Measurements from ENCODE around the gene OMA1. TPM values are rescaled to one million over a fixed set of nuclear protein-coding genes. Genes with fewer than 3 reads are reported as not detected.
"Not testable (repeated sequence)": the region's sequence is repeated elsewhere in the genome, so short reads cannot be mapped to it uniquely, and the experiment has no call there.

The OMA1 gene
- total RNA-seq, 2 experiments from 2014 or later, result 12.0 to 13.0 TPM

DNA sequence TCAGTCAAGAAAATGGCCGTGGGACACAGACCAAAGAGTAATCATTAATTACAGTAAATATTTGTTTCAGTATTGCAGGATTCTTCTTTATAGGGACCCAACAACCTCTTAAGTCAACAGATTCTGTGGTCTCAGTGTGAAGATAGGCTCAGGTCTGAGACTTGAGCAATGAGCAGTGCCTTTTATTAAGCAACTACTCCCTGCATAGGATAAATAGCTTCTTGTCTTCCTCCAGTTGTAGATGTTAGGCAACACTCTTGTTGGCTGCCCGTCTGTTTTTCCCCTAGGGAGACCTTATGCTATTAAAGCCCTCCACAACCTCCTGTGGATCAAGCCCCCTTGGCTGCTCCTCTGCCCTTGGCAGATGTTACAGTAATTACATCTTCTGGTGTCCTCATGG is 1.8 kb upstream of the OMA1 start:
- Mint-ChIP-seq H3K4me1 (ENCODE audit: low read depth) (peaks cover 15% of the 10 kb centered on the region), H3K27ac (no peak overlapping the region), H3K9me3 (no peaks in the 10 kb centered on the region), H3K27me3 (peaks cover 3% of the 10 kb centered on the region), H3K36me3 (no peaks in the 10 kb centered on the region), H3K4me3 (no peak overlapping the region)
- ChIA-PET CTCF (interaction anchor here (1.0 to 5.8 kb wide), 2 partner anchors 31 to 105 kb away, joined by 4 to 95 read pairs; no protein-coding TSS in a partner anchor), POLR2A (no interaction called here)
- DNase-seq, result no peak
- intact Hi-C loops (cut with micrococcal nuclease), result loop anchor here (10.0 kb wide), 2 partner anchors 236 to 1266 kb away; partner anchors contain the start of genes HOOK1 and JUN

DNA sequence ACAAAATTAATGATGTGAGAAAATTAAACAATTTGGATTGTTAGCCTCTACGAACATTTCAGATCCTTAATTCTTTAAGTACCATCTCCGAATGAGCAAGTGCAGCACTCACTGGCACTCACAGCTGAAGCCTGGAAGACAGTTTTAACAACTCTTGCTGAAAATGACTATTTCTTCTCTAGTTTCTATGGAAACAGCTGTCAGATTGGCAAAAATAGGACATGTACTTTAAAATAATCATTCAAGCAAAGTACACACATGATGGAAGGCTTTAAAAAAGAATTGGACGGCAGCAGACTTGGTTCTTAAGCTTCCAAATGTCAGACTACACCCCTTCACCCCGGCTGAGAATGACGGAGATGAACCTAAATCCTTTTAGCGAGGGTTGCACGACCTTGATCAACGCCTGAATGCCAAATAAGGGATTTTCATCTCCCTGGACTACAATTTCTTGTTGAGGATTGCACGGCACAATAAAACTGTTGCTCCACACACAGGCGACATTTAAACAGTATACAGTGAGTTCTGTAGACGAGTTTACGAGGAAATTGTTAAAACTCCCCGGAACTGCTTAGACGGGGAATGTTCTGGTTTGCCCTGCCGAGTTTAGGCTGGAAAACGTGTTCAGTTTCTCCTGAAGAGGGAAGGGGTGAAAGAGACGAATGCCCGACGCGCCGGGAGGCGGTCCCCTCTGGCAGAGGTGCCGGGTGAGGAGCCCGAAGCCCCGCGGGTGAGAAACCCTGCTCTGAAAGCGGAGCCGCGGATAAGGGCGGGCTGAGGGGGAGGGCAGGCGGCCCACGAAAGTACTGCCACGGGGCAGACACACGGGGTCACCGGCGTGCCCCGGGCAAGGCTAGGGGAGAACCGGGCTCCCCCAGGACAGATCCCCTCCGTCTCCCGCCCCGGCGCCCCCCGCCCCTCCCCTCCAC is 671 bp downstream of the OMA1 start:
- CTCF ChIA-PET, result interaction anchor here (0.6 to 5.8 kb wide), 15 partner anchors 8 to 107 kb away, joined by 3 to 95 read pairs (median 5); no protein-coding TSS in a partner anchor
- intact Hi-C loops (cut with micrococcal nuclease), result loop anchor here (1.0 to 10.0 kb wide), 8 partner anchors 22 to 1713 kb away; partner anchors contain the start of genes HOOK1, JUN and MYSM1
- no peaks in the 10 kb centered on the region for H3K27me3 Mint-ChIP-seq
- H3K36me3 Mint-ChIP-seq, result no peaks in the 10 kb centered on the region
- H3K4me1 Mint-ChIP-seq (ENCODE audit: low read depth), result peaks cover 18% of the 10 kb centered on the region
- H3K4me3 Mint-ChIP-seq, result peak overlapping the region; percentile 90
- POLR2A ChIA-PET, result interaction anchor here (0.7 to 1.7 kb wide), 2 partner anchors 31 to 238 kb away, joined by 3 to 4 read pairs; partner anchors contain the start of gene JUN
- H3K27ac Mint-ChIP-seq, result peak overlapping the region; percentile 95
- H3K9me3 Mint-ChIP-seq, result no peaks in the 10 kb centered on the region
- DNase-seq, result peak; percentile 86

DNA sequence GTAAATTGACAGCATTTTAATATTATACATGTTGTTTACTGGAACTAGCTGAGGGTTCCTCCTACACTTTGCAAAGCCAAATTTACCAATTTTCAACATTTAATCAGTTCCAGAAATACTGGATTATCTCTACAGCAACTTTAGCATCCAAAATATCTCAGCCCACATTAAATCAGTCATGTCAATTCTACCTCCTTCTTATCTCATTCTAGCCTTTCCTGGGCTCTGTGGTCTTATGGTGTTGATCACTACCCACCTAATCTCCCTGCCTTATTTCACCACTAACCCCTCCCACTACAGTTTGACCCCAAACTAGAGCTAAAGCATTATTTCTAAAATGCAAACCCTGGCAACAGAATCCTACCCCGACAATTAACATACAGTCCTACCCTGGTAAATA is 3.3 kb downstream of the OMA1 start:
- H3K9me3 Mint-ChIP-seq, result no peaks in the 10 kb centered on the region
- POLR2A ChIA-PET, result no interaction called here
- H3K36me3 Mint-ChIP-seq, result no peaks in the 10 kb centered on the region
- CTCF ChIA-PET, result interaction anchor here (1.2 to 2.2 kb wide), 2 partner anchors 16 to 27 kb away, joined by 5 to 16 read pairs; no protein-coding TSS in a partner anchor
- H3K4me1 Mint-ChIP-seq (ENCODE audit: low read depth), result peaks cover 18% of the 10 kb centered on the region
- no peak for DNase-seq
- H3K4me3 Mint-ChIP-seq, result no peak overlapping the region
- H3K27ac Mint-ChIP-seq, result no peak overlapping the region
- intact Hi-C loops (cut with micrococcal nuclease), result loop anchor here (10.0 kb wide), 2 partner anchors 242 to 1272 kb away; partner anchors contain the start of genes HOOK1 and JUN
- H3K27me3 Mint-ChIP-seq, result no peaks in the 10 kb centered on the region

DNA sequence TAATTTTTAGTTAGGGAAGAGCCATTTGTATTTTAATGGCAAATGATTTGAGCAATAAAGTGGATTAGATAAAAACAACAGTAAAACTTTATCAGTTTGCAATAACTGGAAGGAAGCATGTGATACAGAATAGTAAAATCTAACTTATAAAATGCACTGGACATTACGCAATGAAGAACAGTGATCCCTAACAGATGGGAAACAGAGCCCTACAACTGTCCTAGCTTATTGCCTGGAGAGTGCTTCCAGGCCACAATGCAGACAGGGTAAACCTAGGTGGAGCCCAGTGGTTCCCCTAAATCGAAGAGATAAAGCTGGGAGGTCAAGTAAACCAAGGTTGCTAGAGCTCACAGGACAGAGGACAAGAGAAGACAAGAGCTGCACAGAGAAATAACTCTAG is 7.0 kb downstream of the OMA1 start:
- no peaks in the 10 kb centered on the region for H3K27me3 Mint-ChIP-seq
- H3K27ac Mint-ChIP-seq, result no peak overlapping the region
- intact Hi-C loops (cut with micrococcal nuclease), result no loop called here
- peaks cover 4% of the 10 kb centered on the region for H3K4me1 Mint-ChIP-seq (ENCODE audit: low read depth)
- H3K4me3 Mint-ChIP-seq, result no peak overlapping the region
- CTCF ChIA-PET, result interaction anchor here (1.0 to 1.7 kb wide), 6 partner anchors 15 to 113 kb away, joined by 3 to 7 read pairs (median 4); no protein-coding TSS in a partner anchor
- POLR2A ChIA-PET, result no interaction called here
- H3K9me3 Mint-ChIP-seq, result no peaks in the 10 kb centered on the region
- DNase-seq, result no peak
- H3K36me3 Mint-ChIP-seq, result peaks cover 2% of the 10 kb centered on the region

DNA sequence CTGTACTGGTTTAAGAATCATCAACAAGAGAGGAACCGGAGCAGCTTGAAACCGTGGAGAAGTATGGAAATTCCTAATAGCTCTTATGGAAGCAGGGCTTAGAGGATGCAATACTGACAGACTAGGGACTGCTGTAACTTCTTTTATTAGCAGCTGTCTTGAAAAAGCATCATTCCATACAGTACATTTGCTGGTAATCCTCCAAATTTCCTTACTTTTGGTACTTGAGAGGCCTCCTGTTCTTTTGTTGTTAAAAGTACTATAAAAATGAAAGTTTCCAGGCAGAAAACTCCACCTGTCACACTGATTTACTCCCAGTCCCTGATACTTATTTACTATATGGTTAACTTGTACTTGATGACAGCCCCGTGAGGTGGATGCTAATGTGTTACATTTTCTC is 7.7 kb downstream of the OMA1 start:
- H3K4me3 Mint-ChIP-seq, result no peak overlapping the region
- peaks cover 4% of the 10 kb centered on the region for H3K4me1 Mint-ChIP-seq (ENCODE audit: low read depth)
- no peak overlapping the region for H3K27ac Mint-ChIP-seq
- no peaks in the 10 kb centered on the region for H3K27me3 Mint-ChIP-seq
- DNase-seq, result no peak
- peaks cover 2% of the 10 kb centered on the region for H3K36me3 Mint-ChIP-seq
- ChIA-PET CTCF (interaction anchor here (1.0 to 1.7 kb wide), 4 partner anchors 8 to 25 kb away, joined by 3 to 5 read pairs (median 4); partner anchors contain the start of gene OMA1), POLR2A (no interaction called here)
- intact Hi-C loops (cut with micrococcal nuclease), result no loop called here
- no peaks in the 10 kb centered on the region for H3K9me3 Mint-ChIP-seq

DNA sequence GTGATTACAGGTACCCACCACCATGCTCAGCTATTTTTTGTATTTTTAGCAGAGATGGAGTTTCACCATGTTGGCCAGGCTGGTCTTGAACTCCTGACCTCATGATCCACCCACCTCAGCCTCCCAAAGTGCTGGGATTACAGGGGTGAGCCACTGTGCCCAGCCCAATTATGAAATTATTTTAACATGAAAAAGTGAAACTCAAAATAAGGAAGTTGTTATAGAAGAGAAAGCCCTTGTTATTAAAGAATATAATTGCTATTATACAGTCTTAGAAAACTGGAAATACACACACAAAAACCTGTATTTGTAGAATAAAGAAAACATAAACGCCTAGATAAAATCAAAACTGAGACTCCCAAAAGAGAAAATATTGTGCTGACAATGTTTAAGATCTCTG is 14.7 kb downstream of the OMA1 start:
- H3K4me1 Mint-ChIP-seq (ENCODE audit: low read depth), result peaks cover 10% of the 10 kb centered on the region
- H3K9me3 Mint-ChIP-seq; H3K36me3 Mint-ChIP-seq; CTCF ChIA-PET; POLR2A ChIA-PET; H3K27ac Mint-ChIP-seq; DNase-seq; intact Hi-C loops (cut with micrococcal nuclease); H3K4me3 Mint-ChIP-seq; H3K27me3 Mint-ChIP-seq: not testable (repeated sequence)

DNA sequence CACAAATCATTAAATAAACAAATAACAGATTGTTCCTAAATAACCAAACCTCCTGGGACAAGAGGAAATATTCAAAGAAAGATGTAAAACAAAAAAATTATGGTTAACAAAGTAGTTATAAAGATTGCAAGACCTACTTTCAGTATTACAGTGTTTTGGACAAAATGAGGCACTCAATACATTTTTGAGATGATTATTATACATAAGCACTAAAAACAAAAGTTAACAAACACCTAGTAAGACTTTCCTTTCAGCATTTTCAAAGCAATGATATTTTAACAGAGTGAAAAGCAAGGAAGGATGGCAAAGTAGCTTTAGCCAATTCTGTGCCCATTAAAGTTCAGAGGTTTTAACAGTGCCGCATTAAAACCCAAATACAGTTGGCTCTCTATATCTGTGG is 17.2 kb downstream of the OMA1 start:
- no peaks in the 10 kb centered on the region for H3K9me3 Mint-ChIP-seq
- intact Hi-C loops (cut with micrococcal nuclease), result no loop called here
- H3K4me3 Mint-ChIP-seq, result no peak overlapping the region
- H3K27ac Mint-ChIP-seq, result no peak overlapping the region
- CTCF ChIA-PET, result interaction anchor here (0.6 kb wide), 1 partner anchor 17 kb away, joined by 3 read pairs; the partner anchor contains the start of gene OMA1
- no peaks in the 10 kb centered on the region for H3K27me3 Mint-ChIP-seq
- no peak for DNase-seq
- H3K36me3 Mint-ChIP-seq, result peaks cover 5% of the 10 kb centered on the region
- H3K4me1 Mint-ChIP-seq (ENCODE audit: low read depth), result peaks cover 16% of the 10 kb centered on the region
- POLR2A ChIA-PET, result no interaction called here

DNA sequence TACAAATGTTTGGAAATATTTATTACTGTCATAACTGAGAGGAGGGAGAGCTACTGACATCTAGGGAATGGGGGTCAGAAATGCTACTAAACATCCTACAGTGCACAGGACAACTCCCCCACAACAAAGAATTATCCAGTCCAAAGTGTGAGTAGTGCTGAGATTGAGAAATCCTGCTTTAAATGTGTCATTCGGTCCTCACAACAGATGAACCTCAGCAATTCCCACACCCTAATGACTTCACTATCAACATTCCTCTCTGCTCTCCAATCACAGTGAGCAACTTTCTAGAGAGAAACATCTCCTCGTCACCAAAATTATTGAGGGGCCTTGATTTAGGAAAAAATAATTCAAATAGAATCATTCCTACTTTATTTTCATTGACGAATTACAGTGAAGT is 18.0 kb downstream of the OMA1 start:
- Mint-ChIP-seq H3K9me3 (no peaks in the 10 kb centered on the region), H3K27me3 (no peaks in the 10 kb centered on the region), H3K4me3 (no peak overlapping the region), H3K36me3 (peaks cover 5% of the 10 kb centered on the region), H3K27ac (no peak overlapping the region), H3K4me1 (ENCODE audit: low read depth) (peaks cover 19% of the 10 kb centered on the region)
- ChIA-PET POLR2A (no interaction called here), CTCF (interaction anchor here (1.1 to 5.3 kb wide), 2 partner anchors 13 to 124 kb away, joined by 4 to 44 read pairs; no protein-coding TSS in a partner anchor)
- intact Hi-C loops (cut with micrococcal nuclease), result no loop called here
- no peak for DNase-seq

DNA sequence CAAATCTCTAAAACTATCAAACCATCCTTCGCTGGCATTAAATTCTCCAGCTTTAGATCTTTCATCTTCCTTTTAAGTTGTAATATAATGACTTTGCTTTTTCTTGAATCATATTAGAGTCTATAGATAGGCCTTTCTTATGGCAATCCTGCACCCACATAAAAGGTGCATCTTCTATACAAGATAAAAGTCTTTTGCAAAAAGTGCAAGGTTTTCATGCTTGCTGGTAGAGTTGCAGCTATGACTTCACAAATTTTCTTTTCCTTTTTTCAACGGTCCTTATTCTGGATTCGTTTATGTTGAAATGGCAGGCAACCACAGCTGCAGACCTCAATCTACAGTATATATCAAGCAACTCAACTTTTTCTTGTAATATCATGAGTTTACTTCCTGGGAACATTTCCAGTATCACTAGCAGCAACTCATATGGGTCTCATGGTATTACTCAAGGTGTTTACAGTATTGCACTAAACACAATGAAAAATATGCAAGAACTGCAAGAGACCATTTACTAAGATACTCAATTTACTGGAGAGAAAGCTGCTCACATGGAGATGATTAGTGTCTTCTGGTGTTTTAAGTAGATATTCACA is 22.1 kb downstream of the OMA1 start:
- POLR2A ChIA-PET, result interaction anchor here (0.8 to 0.9 kb wide), 2 partner anchors 22 to 49 kb away, joined by 3 to 4 read pairs; partner anchors contain the start of gene OMA1
- H3K27ac Mint-ChIP-seq, result no peak overlapping the region
- DNase-seq, result peak; percentile 35
- no peaks in the 10 kb centered on the region for H3K27me3 Mint-ChIP-seq
- intact Hi-C loops (cut with micrococcal nuclease), result loop anchor here (1.0 kb wide), 2 partner anchors 22 to 49 kb away; partner anchors contain the start of gene OMA1
- H3K4me1 Mint-ChIP-seq (ENCODE audit: low read depth), result peaks cover 19% of the 10 kb centered on the region
- H3K4me3 Mint-ChIP-seq, result no peak overlapping the region
- peaks cover 8% of the 10 kb centered on the region for H3K36me3 Mint-ChIP-seq
- CTCF ChIA-PET, result interaction anchor here (1.2 to 5.3 kb wide), 4 partner anchors 9 to 128 kb away, joined by 3 to 44 read pairs (median 16); partner anchors contain the start of gene OMA1
- H3K9me3 Mint-ChIP-seq, result no peaks in the 10 kb centered on the region

DNA sequence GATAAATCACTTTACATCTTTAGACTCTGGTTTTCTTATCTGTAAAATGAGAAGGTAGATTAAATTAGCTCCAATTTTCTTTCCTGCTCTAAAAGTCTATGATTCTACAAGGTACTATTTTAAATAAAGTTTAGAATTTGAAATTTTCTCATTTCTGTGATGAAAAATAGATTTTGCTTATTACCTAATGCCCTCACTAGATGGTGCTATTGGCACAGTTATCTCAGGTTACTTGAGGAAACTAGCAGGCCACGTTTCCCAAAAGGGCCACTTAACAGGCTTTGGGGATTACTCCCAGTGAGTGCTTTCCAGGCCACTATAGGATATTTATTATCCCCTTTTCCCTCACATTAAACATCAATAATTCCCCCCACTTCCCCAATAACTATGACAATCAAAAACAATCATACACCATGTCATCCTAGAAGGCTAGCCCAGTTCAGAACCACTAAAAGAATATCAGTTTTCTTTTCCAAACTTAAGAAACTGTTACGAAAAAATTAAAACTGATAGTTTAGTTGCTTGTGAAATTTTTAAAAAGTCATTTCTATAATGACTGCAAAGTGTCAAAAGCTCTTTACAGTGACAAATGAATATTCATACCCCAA is 30.6 kb downstream of the OMA1 start:
- H3K27ac Mint-ChIP-seq, result peak overlapping the region; percentile 23
- H3K36me3 Mint-ChIP-seq, result peaks cover 12% of the 10 kb centered on the region
- CTCF ChIA-PET, result interaction anchor here (0.6 to 9.1 kb wide), 23 partner anchors 10 to 1243 kb away, joined by 3 to 158 read pairs (median 4); partner anchors contain the start of gene OMA1
- H3K27me3 Mint-ChIP-seq, result no peaks in the 10 kb centered on the region
- peak; percentile 16 for DNase-seq
- POLR2A ChIA-PET, result interaction anchor here (1.0 kb wide), 1 partner anchor 31 kb away, joined by 4 read pairs; the partner anchor contains the start of gene OMA1
- intact Hi-C loops (cut with micrococcal nuclease), result loop anchor here (1.0 to 5.0 kb wide), 3 partner anchors 30 to 1241 kb away; partner anchors contain the start of gene OMA1
- no peak overlapping the region for H3K4me3 Mint-ChIP-seq
- H3K4me1 Mint-ChIP-seq (ENCODE audit: low read depth), result peaks cover 3% of the 10 kb centered on the region
- peaks cover 2% of the 10 kb centered on the region for H3K9me3 Mint-ChIP-seq

DNA sequence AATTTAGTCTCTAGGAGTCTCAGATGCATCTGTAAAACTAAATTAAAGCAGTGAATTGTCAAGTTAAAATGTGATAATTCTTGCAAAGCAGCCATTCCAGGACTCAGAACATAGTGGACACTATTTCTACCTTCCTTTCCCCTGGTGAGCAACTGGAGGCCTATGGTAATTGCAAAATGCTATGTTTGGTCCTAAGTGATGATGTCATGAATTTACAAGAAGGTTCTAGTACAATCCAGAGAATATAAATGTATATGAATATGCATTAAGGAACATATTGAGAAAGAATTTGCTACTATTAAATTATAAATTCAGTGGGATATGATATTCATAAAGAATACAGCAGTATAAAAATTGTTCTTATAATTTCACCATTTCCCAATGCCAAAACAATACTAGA is 32.6 kb downstream of the OMA1 start:
- intact Hi-C loops (cut with micrococcal nuclease), result no loop called here
- ChIA-PET POLR2A (no interaction called here), CTCF (interaction anchor here (0.6 to 9.1 kb wide), 8 partner anchors 12 to 1247 kb away, joined by 3 to 158 read pairs (median 10); partner anchors contain the start of gene OMA1)
- Mint-ChIP-seq H3K27me3 (no peaks in the 10 kb centered on the region), H3K9me3 (peaks cover 2% of the 10 kb centered on the region), H3K4me1 (ENCODE audit: low read depth) (peaks cover 3% of the 10 kb centered on the region), H3K27ac (no peak overlapping the region), H3K36me3 (peaks cover 22% of the 10 kb centered on the region), H3K4me3 (no peak overlapping the region)
- DNase-seq, result no peak
